Eye (tissue), 1 donor: Measurements from ENCODE around the gene C19orf67.
A peak's percentile ranks its signal among the peaks of the same experiment; 100 is the strongest.
"Not testable (repeated sequence)": the region's sequence is repeated elsewhere in the genome, so short reads cannot be mapped to it uniquely, and the experiment has no call there.

Experiments used
- DNase-seq: peaks from one replicate; pipeline ENCODE4 v3.0.0-alpha.2; 2015

The C19orf67 gene

DNA sequence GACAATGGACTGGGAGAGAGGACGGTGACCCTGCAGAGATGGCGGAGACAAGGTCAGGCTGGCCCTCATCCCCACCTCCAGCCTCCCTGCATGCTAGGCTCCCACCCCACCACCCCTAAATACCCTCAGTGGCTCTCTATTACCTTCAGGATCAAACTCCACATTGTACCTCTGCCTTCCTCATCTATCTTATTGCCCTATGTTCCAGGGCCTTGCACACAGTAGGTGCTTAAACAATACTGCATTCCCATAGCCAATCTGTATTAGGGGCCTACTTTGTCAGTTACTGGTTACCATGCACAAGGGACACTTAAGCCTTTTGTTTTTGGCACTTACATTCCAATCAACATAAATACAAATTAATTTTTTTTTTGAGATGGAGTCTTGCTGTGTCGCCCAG, 30.2 kb downstream of the C19orf67 start:
- no peak for DNase-seq

GRCh38 chr19:14054721-14055120, 30.9 kb downstream of the C19orf67 start:
- DNase-seq, result no peak

DNA sequence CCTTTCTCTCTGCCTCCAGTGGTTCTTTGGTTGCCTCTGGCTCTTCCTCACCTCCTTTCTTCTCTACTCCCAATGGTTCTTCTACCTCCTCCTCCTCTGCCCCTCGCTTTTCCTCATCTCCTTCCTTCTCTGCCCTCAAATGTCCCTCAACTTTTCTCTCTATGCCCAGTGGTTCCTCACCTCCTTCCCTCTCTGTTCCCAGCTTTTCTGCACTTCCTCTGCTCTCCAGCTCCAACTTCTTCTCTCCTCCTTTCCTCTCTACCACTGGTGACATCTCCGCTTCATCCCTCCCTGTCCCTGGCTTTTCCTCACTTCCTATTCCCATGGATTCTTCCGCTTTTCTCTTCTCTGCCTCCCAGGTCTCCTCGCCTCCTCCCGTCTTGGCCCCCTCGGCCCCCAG, 31.5 kb downstream of the C19orf67 start:
- DNase-seq, result no peak

GRCh38 chr19:14053500-14053899, 32.1 kb downstream of the C19orf67 start:
- DNase-seq, result no peak

- DNase-seq, result no peak
Observed at GRCh38 chr19:14053032-14053431, 32.6 kb downstream of the C19orf67 start.

DNA sequence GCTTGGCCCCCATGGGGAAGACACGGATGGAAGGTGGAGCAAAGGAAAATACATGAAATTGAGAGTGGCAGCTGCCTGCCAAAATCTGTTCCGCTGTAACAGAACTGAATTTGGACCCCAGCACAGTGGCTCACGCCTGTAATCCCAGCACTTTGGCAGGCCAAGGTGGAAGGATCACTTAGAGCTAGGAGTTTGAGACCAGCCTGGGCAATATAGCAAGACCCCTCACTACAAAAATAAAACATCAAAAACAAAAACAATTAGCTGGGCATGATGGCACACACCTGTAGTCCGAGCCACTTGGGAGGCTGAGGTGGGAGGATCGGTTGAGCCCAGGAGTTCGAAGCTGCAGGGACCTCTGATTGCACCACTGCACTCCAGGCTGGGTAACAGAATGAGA, 33.1 kb downstream of the C19orf67 start:
- no peak for DNase-seq

GRCh38 chr19:14051980-14052379, 33.6 kb downstream of the C19orf67 start:
- DNase-seq, result no peak

DNA sequence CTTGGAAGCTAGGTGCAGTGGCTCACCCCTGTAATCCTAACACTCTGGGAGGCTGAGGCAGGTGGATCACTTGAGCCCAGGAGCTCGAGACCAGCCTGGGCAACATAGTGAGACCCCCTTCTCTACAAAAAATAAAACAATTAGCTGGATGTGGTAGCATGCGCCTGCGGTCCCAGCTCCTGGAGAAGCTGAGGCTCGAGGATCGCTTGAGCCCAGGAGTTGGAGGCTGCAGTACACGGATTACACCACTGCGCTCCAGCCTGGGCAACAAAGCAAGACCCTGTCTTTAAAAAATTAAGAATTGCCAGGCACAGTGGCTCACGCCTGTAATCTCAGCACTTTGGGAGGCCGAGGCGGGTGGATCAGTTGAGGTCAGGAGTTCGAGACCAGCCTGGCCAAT, 34.6 kb downstream of the C19orf67 start:
- DNase-seq, result not testable (repeated sequence)

DNA sequence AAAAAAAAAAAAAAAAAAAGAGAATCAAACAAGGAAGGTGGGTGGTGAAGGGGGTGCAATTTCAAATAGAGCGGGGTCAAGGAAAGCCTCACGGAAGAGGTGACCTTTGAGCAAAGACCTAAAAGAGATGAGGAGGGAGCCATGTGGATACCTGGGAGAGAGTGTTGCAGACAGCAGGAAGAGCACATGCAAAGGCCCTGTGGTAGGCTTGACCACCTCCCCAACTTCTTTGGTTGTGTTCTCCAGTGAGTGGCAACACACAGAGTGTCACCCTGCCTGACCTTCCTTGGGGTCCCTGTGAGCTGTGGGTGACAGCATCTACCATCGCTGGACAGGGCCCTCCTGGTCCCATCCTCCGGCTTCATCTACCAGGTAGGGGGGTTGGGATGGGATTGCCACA, 35.1 kb downstream of the C19orf67 start:
- no peak for DNase-seq

- DNase-seq, result no peak
Observed at GRCh38 chr19:14048443-14049153, 37.0 kb downstream of the C19orf67 start.

- DNase-seq, result not testable (repeated sequence)
Observed at GRCh38 chr19:14047866-14048265, 37.7 kb downstream of the C19orf67 start.

- peak; percentile 85 for DNase-seq
Observed at GRCh38 chr19:14042659-14043608, 42.6 kb downstream of the C19orf67 start.

GRCh38 chr19:14039181-14039580, 46.4 kb downstream of the C19orf67 start:
- DNase-seq, result no peak

DNA sequence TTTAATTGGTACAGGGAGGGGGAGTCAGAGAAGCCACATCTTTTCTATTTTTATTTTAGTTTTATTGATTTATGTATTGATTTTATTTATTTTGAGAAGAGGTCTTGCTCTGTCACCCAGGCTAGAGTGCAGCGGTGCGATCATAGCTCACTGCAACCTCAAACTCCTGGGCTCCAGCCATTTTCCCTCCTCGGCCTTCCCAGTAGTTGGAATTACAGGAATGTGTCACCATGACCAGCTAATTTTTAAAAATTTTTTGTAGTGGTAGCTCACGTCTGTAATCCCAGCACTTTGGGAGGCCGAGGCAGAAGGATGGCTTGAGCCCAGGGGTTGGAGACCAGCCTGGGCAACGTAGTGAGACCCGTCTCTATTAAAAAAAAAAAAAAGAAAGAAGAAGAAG, 49.9 kb downstream of the C19orf67 start:
- no peak for DNase-seq

DNA sequence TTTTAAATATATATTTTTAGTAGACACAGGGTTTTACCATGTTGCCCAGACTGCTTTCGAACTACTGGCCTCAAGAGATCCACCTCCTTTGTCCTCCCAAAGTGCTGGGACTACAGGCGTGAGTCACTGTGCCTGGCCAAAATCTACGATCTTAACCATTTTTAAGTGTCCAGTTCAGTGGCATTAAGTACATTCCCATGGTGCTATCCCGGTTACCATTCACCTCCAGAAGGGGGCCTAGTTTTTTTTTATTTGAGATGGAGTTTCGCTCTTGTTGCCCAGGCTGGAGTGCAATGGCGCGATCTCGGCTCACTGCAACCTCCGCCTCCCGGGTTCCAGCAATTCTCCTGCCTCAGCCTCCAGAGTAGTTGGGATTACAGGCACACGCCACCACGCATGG, 50.4 kb downstream of the C19orf67 start:
- not testable (repeated sequence) for DNase-seq

DNA sequence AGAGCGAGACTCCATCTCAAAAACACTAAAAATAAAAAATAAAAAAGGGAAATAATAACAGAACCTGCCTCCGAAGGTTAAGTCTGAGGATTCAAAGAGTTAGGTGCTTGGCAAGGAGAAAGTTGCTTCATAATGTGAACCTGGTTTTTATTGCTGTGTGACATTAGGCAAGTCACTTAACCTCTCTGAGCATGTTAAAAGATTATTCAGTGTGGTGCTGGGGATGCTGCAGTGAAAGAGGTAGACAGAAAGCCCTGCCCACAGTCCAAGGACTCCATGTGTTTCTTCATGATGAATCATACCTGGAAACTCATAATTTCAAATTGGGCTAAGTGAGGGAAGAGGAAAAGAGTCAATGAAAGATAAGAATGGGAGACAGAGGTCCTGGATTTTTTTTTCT, 51.6 kb downstream of the C19orf67 start:
- DNase-seq, result no peak

DNA sequence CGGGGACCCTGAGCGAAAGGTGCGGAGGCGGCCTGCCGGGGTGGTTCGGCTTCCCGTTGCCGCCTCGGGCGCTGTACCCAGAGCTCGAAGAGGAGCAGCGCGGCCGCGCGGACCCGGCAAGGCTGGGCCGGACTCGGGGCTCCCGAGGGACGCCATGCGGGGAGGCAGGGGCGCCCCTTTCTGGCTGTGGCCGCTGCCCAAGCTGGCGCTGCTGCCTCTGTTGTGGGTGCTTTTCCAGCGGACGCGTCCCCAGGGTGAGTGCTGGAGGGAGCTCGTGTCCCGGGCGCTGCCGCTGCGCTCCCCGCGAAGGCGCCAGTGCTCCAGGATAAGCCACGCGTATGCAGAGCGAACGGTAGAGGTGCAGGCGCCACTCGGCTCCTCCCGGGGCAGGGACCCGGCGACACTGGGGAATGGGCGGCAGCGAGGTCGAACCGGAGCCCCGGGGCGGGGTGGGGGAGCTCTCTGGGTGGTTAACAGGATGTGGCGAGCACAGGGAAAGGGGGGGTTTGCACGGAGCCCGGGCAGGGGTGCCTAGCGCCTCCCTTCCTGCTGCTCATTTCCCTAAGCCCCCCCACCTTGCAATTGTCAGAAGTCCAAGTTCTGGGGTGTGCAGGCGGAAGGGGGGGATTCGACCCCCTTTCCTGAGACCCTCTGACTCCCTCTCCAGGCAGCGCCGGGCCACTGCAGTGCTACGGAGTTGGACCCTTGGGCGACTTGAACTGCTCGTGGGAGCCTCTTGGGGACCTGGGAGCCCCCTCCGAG, 53.7 kb downstream of the C19orf67 start, which contains the start of gene IL27RA:
TSS of gene IL27RA (plus strand) at position 44 of the 762 bp plus-strand sequence. CDS start at position 155, 111 bp downstream.
- peak; percentile 85 for DNase-seq
